ENCODE results near the gene CRELD2.

CRELD2 gene

DNA sequence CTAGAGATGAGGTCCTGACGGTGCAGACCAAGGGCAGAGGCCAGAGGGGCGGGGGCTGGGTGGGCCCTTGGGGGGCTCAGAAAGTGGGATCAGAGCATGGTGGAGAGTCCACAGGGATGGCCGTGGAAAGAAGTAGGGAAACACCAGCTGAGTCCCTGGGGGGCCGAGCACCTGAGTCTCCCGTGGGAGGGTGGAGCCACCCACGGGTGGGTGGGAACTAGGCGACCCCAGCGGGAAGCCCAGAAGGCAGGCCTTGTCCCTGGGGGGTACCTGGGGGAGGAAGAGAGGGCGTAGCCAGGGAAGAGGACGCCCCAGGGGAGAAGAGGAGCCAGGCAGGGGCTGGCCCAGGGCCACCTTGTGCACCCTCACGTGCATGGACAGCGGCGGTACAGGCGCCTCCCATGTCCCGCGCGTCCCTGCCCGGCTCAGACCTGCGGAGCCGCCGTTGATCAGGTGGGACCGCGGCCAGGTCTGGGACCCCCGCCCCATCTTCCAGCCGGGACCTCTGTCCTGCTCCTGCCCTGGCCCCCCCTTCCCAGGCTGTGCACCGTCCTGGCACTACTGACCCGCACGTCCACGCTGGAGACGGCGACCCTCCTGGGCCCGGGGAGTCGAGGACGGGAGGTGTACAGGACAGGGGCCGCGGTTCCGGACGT, 10.2 kb downstream of the CRELD2 start:
- H3K27ac Mint-ChIP-seq = no peak overlapping the region
- no peak overlapping the region for H3K4me3 Mint-ChIP-seq
- H3K4me1 Mint-ChIP-seq (ENCODE audit: low read depth) = peaks cover 50% of the 10 kb centered on the region

DNA sequence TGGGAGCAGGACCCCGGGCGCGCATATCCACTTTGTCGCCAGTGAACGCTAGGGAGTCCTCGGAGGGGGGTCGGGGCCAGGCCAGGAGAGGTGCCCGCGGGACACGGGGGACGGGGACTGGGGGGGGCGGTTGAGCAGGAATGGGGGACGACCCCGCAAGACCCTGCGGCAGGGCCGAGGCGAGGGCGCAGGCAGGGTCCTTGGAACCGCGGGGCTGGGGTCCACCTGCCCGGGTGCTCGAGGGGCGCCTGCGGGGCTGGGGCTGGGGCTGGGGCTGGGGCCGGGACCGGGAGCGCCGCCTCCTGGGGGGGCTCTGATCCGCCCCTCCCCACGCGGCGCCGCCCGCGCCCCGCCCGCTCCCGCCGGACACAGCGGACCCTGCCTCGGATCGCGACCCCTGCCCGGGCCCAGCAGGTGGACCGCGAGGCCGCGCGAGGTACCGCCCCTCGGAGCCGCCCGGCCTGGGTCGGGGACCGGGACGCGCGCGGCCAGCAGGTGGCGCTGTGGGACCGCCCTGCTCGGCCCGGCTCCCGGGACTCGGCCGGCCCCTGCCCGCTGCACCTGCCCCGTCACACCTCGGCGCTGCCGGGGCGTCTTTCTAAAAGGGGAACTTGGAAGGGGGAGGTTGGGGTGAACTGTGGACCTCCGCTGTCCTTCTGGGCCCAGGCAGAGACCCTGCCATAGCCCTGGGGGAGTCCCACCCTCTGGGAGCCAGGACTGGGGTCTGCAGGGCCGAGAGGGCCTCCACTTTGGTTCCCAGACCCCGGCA, 11.0 kb downstream of the CRELD2 start:
- Mint-ChIP-seq H3K27me3 (no peaks in the 10 kb centered on the region), H3K4me3 (no peak overlapping the region), H3K4me1 (ENCODE audit: low read depth) (peaks cover 46% of the 10 kb centered on the region), H3K36me3 (peaks cover 9% of the 10 kb centered on the region), H3K9me3 (ENCODE audit: low read depth) (no peaks in the 10 kb centered on the region), H3K27ac (no peak overlapping the region)

More for the DNA sequence above, 10.2 kb downstream of the CRELD2 start:
- Mint-ChIP-seq H3K36me3 (peaks cover 9% of the 10 kb centered on the region), H3K27me3 (no peaks in the 10 kb centered on the region), H3K9me3 (ENCODE audit: low read depth) (no peaks in the 10 kb centered on the region)

DNA sequence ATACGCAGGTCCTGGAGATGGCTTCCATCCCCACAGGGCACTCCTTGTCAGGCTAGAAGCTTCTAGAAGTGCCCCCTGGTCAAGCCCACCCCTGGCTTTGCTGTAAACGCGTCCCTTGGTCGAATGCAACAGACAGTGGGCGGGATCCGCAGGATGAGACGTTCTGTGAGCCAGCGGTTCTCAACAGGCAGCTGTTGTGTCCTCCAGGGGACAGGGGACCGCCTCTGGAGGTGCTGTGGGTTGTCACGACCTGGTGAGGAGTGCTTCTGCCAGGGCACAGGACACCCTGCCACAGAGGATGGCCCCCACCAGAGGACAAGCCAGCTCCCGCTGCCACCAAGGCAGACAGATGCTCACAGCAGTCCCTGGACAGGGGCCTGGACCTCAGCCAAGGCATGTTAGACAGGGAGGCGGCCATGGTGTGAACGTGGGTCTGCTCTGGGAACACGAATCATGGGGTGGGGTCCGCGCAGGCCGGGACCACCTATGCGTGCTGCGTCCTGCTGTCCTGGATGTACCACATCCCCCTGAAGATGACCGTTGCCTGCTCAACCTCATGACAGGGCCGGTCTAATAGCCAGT, 11.7 kb downstream of the CRELD2 start:
- H3K4me3 Mint-ChIP-seq = peak overlapping the region; percentile 5
- H3K4me1 Mint-ChIP-seq (ENCODE audit: low read depth) = peaks cover 44% of the 10 kb centered on the region
- peaks cover 8% of the 10 kb centered on the region for H3K36me3 Mint-ChIP-seq
- no peak overlapping the region for H3K27ac Mint-ChIP-seq
- no peaks in the 10 kb centered on the region for H3K9me3 Mint-ChIP-seq (ENCODE audit: low read depth)
- H3K27me3 Mint-ChIP-seq = no peaks in the 10 kb centered on the region

DNA sequence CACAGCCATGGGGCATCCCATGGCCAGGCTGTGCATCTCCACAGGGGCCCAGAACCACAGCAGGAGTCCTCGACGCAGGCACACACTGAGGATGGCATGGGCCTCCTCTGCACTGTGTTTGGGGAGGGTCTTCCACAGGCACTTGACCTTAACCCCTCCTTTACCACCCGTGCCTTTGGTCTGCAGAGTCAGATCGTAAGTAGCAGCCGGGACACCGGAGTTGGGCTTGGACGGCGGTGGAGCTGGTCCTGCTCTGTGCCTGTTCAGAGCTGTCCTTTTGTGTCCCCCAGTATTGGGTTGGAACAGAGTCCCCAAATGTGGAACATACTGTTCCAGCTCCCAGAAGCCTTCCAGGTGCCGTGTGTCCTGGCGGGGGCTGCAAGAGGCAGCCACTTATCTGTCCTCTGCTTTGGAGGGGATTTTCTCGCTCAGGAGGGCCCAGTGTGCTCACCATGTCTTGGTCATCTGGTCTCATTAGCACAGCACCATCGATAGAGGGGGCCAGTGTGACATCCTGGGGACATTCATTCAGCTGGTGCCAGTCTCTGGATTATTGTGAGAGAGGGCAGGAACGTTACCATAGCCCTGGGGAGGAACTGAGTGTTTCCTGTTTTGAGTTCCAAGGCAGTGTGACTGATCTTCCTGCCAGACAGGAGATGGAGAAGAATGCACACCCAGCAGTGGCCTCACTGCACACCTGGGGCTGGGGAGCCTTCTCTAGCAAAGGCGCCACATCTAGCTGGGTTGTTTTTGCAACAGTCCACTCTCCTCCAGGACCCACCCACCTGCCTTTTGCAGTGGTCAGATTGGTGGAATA, 12.4 kb downstream of the CRELD2 start:
- Mint-ChIP-seq H3K9me3 (ENCODE audit: low read depth) (no peaks in the 10 kb centered on the region), H3K27me3 (no peaks in the 10 kb centered on the region), H3K36me3 (peaks cover 2% of the 10 kb centered on the region), H3K4me1 (ENCODE audit: low read depth) (peaks cover 37% of the 10 kb centered on the region), H3K4me3 (peak overlapping the region; percentile 45), H3K27ac (peak overlapping the region; percentile 64)

DNA sequence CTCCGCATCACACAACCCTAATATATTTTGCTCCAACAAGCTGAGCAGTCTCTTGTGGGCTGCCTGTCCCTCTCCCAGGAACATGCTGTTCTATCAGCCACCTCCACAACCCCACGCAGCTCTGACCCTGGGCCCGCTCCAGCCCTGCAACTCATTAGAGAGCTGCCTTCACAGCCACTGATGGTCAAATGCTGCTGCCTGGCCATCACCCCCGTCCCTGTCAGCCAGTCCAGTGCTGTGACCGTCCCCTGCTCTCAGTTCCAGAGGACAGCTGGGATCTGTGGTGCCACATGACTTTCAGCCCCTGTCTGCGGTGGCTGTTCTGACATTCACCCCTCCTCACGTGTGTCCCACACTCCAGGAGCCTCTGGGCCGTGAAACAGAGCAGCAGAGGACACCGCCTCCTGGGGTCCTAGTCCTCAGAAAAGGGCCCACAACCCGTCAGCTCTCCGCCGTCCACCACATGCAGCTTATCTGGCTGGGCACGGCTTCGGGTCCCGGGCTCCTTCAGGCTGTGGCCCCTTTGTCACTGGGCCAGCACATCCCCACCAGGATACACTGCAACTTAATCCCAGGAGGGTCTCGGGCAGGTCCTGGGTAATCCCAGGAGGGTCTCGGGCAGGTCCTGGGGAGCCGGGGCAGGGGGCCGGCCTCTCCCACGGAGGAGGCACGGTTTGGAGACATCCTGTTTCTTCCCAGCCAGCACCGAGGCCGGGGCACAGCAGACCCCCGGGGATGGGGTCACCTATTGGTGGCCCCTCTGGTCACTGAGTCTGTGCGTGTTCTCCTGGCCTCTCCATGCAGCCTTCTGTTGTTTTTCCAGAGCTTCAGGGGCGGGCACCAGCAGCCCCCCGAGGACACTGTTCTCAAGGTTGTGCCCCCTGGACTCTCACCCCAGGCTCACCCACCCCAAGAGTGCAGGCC, 15.1 kb downstream of the CRELD2 start:
- H3K27ac Mint-ChIP-seq = peak overlapping the region; percentile 75
- no peaks in the 10 kb centered on the region for H3K27me3 Mint-ChIP-seq
- H3K4me3 Mint-ChIP-seq = peak overlapping the region; percentile 17
- H3K4me1 Mint-ChIP-seq (ENCODE audit: low read depth) = peaks cover 30% of the 10 kb centered on the region
- H3K36me3 Mint-ChIP-seq = no peaks in the 10 kb centered on the region
- no peaks in the 10 kb centered on the region for H3K9me3 Mint-ChIP-seq (ENCODE audit: low read depth)

DNA sequence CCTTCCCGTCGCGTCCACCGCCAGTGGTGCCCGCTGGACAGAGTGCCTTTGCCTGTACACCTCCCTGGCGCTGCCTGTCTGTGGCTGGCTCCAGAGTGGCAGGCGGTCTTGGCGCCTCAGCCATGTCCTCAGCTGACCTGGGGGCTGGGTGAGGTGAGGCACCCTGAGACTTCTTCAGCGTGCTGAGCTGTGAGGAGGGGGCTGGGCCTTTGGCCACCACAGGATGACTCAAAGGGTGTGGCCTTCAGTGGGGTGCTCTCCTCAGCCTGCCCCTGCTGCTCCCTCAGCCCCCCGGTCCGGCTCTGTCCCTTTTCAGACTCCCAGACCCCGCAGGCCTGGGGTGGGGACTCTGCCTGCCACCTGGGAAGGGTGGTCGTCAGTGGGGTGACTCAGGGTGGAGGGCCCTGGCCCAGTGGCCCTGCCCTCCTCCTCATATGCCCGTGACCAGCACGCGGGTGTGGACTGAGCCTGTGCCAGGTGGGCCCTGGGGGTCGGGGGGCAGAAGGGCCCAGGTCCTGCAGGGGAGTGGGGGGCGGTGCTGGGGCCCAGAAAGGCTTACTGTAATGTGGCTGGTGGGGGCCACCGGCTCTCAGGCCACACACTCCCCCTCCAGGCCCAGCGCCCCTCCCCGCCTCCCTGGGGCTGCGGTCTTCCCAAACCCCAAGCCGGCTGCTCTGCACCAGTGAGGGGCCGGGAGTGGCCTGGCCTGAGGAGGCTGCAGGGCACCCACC, 15.9 kb downstream of the CRELD2 start:
- H3K27ac Mint-ChIP-seq = no peak overlapping the region
- H3K4me3 Mint-ChIP-seq = peak overlapping the region; percentile 17
- peaks cover 30% of the 10 kb centered on the region for H3K4me1 Mint-ChIP-seq (ENCODE audit: low read depth)
- H3K27me3 Mint-ChIP-seq = no peaks in the 10 kb centered on the region
- H3K9me3 Mint-ChIP-seq (ENCODE audit: low read depth) = no peaks in the 10 kb centered on the region
- H3K36me3 Mint-ChIP-seq = no peaks in the 10 kb centered on the region

DNA sequence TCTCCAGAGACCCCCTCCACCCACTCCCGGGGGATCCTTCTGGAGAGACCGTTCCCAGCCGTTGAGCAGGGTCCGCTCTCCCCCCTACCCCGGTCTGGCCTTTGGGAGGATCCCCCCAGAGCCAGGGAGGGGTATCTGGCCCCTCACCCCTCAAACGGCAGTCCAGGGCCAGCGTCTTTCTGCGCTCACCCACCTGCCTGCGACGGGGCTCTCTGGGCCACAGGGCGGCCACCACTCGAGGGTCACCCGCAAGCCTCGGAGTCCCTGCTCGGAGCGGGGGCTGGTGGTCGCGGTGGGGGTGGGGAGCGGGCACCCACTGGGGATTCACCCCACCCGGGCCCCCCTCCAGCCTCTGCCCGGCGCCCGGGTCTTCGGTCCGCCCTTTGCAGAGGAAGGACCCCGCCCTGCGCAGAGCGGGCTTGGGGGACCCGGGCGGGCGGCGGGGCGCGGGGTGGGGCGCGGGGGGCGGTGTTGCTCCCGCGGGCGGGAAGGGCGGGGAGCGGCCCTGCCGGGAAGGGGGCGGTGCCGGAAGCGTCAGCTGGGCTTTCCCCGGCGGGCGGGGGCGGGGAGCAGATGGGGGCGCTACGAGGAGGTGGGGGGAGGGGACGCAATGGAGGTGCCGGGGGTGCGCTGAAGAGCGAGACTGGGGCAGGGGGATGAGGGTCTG, 16.6 kb downstream of the CRELD2 start:
- no peaks in the 10 kb centered on the region for H3K27me3 Mint-ChIP-seq
- H3K36me3 Mint-ChIP-seq = no peaks in the 10 kb centered on the region
- H3K4me1 Mint-ChIP-seq (ENCODE audit: low read depth) = peaks cover 28% of the 10 kb centered on the region
- no peaks in the 10 kb centered on the region for H3K9me3 Mint-ChIP-seq (ENCODE audit: low read depth)
- H3K27ac Mint-ChIP-seq = no peak overlapping the region
- no peak overlapping the region for H3K4me3 Mint-ChIP-seq

DNA sequence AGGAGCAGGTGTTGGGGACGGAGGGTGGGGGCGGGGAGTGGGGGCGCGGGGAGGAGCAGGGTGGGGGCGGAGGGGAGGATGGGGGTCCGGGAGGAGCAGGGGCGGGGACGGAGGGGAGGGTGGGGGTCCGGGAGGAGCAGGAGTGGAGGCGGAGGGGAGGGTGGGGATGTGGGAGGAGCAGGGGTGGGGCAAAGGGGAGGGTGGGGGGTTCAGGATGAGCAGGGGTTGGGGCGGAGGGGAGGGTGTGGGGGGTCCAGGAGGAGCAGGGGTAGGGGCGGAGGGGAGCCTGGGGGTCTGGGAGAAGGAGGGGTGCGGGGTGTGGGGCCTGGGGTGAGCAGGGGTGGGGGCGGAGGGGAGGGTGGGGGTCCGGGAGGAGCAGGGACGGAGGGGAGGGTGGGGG, 17.1 kb downstream of the CRELD2 start:
- H3K9me3 Mint-ChIP-seq (ENCODE audit: low read depth) = no peaks in the 10 kb centered on the region
- H3K4me1 Mint-ChIP-seq (ENCODE audit: low read depth) = peaks cover 24% of the 10 kb centered on the region
- no peak overlapping the region for H3K27ac Mint-ChIP-seq
- peak overlapping the region; percentile 10 for H3K4me3 Mint-ChIP-seq
- no peaks in the 10 kb centered on the region for H3K27me3 Mint-ChIP-seq
- H3K36me3 Mint-ChIP-seq = no peaks in the 10 kb centered on the region

DNA sequence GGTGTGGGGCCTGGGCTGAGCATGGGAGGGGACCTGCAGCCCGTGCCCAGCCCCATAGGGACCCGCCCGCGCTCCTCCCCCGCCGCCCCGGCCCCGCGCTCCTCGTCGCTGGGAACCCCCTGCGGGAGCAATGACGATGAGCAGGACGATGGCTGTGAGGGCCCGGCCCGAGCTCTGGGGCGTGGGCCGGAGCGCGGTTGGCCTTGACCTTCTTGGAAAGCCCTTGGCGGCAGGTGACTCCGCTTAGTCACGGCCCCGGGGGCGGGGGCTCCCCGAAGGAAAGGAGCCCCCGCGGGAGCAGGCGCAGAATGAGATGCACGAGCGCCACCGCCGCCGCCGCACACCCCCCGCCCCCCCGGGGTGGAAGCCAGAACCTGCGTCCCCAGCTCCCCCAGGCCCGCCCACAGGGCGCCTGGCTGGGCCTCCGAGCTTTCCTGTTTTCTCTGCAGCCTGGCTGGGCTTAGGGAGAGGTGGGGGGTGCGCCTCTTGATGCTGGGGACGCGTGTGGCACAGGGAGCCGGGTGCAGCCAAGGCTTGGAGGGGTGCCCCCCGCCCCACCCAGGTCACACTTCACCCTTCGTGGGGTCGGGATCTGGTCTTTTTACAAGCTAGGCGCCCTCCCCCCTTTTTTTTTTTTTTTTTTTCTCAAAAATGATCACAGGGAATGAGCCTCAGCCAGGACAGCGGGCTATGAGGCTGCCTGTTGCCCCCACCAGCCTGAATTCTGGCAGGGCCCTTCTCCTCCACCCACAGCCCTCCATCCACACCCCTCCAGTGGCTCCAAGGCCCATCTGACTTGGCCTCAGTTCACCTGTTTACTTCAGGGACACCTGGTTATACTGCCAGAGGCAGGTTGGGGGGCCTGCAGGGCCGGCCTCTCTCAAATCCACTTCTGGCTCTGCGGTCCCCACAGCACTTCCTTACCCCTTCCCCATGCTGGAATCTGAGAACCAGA, 17.9 kb downstream of the CRELD2 start:
- H3K4me3 Mint-ChIP-seq = peak overlapping the region; percentile 72
- H3K27ac Mint-ChIP-seq = peak overlapping the region; percentile 77
- H3K4me1 Mint-ChIP-seq (ENCODE audit: low read depth) = peaks cover 19% of the 10 kb centered on the region
- no peaks in the 10 kb centered on the region for H3K36me3 Mint-ChIP-seq
- no peaks in the 10 kb centered on the region for H3K27me3 Mint-ChIP-seq
- no peaks in the 10 kb centered on the region for H3K9me3 Mint-ChIP-seq (ENCODE audit: low read depth)

DNA sequence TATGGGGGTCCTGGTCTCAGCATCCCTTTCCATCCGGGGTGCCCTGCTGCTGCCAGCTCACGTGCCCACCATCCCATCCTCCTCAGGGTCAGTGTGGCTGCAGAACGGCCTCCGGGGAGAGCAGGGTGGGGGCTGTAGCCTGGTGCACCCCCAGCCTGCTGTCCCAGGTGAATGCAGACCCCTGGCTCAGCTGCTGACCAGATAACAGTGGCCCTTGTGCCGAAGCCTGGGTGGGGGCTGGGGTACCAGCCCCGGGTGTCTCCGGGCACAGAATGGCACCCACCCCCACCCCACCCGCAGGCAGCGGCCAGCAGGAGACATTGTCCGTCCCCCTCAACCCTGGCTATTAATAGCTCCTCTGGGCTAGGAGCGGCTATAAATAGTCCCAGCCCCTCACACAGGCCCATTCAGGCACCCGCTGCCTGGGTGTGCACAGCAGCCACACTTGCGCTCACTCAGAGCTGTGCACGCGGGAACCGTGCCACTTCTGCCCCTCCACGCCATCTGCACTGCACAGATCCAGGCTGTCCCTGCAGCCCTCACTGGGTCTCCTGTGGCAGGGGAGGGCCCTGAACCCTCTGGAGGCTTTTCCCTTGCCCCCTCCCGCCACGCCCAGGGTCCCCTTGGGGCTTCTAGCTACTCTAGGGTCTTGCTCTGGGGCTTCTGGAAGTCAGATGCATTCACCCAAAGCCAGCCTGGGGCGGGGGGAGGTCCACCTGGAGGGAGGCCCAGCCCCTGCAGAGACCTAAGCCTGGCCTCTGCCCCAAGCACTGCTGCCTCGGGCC, 18.7 kb downstream of the CRELD2 start:
- Mint-ChIP-seq H3K27me3 (no peaks in the 10 kb centered on the region), H3K27ac (peak overlapping the region; percentile 77), H3K9me3 (ENCODE audit: low read depth) (no peaks in the 10 kb centered on the region), H3K4me3 (peak overlapping the region; percentile 72), H3K36me3 (no peaks in the 10 kb centered on the region), H3K4me1 (ENCODE audit: low read depth) (peaks cover 14% of the 10 kb centered on the region)

DNA sequence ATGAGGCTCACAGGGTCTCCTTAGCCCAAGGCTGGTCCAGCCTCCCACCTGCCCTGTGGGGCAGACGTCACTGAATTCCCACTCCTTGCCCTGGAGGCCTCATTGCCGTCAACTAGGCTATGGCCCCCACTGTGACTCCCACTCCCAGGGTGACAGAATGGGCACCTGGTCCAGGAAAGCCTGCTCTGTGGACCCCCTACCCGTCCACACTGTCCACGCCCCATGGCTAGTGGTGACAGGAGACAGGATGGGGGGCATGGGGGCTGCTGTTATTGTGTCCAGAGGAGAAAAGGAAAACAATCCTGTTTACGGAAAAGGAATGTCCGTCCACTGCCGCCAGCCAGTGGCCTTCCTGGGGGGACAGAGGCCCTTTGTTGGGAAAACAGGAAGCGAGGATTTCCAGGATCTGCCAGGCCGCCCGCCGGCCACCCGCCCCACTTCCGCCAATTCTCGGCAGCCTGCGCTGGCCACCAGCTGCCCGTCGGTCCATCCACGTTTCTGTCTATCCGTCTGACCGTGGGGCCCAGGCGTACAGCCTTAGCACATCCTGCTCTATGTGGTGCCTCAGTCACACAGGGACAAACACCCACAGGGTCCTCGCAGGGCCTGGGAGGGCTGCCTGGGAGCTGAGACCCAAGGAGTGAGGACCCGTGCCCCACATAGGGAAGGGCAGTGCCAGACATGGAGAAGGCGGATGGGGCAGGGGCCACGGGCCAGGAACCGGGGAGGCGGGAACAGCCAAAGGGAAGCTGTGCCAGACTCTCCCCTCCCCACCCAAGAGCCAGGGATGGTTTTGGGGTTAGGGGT, 19.5 kb downstream of the CRELD2 start:
- H3K4me1 Mint-ChIP-seq (ENCODE audit: low read depth) = peaks cover 11% of the 10 kb centered on the region
- no peak overlapping the region for H3K4me3 Mint-ChIP-seq
- no peak overlapping the region for H3K27ac Mint-ChIP-seq

More for the DNA sequence above, 19.5 kb downstream of the CRELD2 start:
- Mint-ChIP-seq H3K36me3 (no peaks in the 10 kb centered on the region), H3K27me3 (no peaks in the 10 kb centered on the region), H3K9me3 (ENCODE audit: low read depth) (no peaks in the 10 kb centered on the region)
